HepG2 (cell line): ENCODE data around the gene PFKFB2. TPM values are rescaled to one million over a fixed set of nuclear protein-coding genes. Genes with fewer than 3 reads are reported as not detected.

Experiments used
- FIP1L1 ChIP-seq: fragments of 200-400 bp; formaldehyde crosslinking; IDR thresholded peaks from 2 replicates; pipeline ENCODE4 v1.6.1; 2018; ENCODE audit warnings: low read depth, mild to moderate bottlenecking, low read length, moderate library complexity, borderline replicate concordance; ENCODE audit not compliant: insufficient read depth
- GRHL1 ChIP-seq: sonication (generic); formaldehyde crosslinking; conservative IDR thresholded peaks from 2 replicates; pipeline ENCODE4 v1.8.0; 2022; ENCODE audit warnings: missing genetic modification reagents
- ZNF280D ChIP-seq: sonication (generic); formaldehyde crosslinking; IDR thresholded peaks from 2 replicates; pipeline ENCODE4 v1.5.1; 2020; ENCODE audit warnings: mild to moderate bottlenecking, missing genetic modification reagents
- polyA plus RNA-seq, 8 experiments: library from polyadenylated mRNA; depleted of rRNA in 3 of 8; stranded (reverse) in 7 of 8; unstranded in 1 of 8; fragments of >200 nt; fragmentation: Illumina TruSeq in 4 of 8; extraction: Trizol in 4 of 8; gene quantifications; 2 replicates each; pipeline versions ENCODE4 v1.2.1 to v1.2.3, GENCODE V29; 2011 to 2016; ENCODE audit warnings: low read depth in 4 of 8, missing spikeins in 1 of 8, mixed read lengths in 1 of 8; ENCODE audit not compliant: insufficient read depth in 1 of 8
- total RNA-seq, 5 experiments: library from RNA; depleted of rRNA; stranded (reverse); fragments of >200 nt; fragmentation: Illumina TruSeq; extraction: Trizol; gene quantifications; 2 replicates each; pipeline ENCODE4 v1.2.3, GENCODE V29; 2016; ENCODE audit warnings: low read depth in 1 of 5

Gene PFKFB2
- total and polyA plus RNA-seq, 2 of the 13 experiments (the other 11 are each of a cell fraction or from before 2014, with no cell fraction given) = 4.6 to 10.6 TPM

DNA sequence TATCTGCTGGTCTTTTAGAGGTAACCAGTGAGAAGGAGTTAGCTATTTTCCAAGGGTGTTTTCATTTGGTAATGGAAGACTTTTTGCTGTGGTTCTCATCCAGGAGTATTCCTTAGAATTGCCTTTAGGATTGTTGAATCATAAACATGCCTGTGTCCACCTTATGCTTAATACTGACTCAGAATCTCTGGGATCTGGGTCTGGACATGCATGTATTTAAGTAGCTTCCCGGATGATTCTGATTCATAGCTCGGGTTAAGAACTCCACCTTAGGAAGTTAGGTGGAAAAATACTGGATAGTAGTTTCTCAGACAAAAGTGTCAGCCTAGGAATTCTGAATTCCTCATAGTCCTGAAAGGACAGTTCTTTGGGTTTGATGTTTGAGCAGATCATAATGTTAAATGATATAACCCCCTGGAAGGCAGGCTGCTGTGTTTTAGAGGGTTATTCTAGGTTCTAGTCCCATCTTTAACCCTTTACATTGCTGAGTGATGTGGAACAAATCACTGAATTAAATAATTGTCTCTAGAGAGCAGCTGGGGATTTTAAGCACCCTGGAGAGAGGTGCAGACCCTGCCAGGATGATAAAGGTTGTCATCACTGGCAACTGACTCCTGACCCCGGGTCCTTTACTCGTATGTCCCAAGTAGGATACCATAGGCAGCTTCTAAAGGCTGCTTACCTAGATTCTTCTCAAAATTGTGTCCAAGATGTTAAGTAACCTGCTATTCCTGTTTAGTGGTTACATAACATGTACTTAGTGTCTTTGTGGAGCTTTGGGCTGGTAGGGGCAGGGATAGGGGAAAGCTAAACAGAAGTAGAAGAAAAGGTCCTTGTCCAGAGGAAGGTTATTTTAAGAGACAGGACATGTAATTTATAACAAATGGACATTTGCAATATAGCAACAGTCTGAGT, 21.1 kb downstream of the PFKFB2 start (continued):
- no peak for TF ChIP-seq GRHL1 (CRISPR knock-in tag)
- no peak for TF ChIP-seq ZNF280D (CRISPR knock-in tag)
- TF ChIP-seq FIP1L1 = no peak
